Common myeloid progenitor, CD34-positive (primary cell): ENCODE data around the gene APOBEC3F.

Source experiments
- CTCF ChIA-PET: fragments of 350-600 bp; sonication (Branson Sonifier 250); formaldehyde crosslinking; loops from one replicate; lab custom pipeline; 2021; ENCODE audit warnings: antibody characterized with exemption; lab: Charles Lee
- POLR2A ChIA-PET: fragments of 350-600 bp; sonication (Branson Sonifier 250); formaldehyde crosslinking; loops from one replicate; lab custom pipeline; 2021; ENCODE audit warnings: antibody characterized with exemption; lab: Charles Lee
- DNase-seq, 3 donors: peaks; one replicate each; pipeline versions ENCODE4 v3.0.0 to v3.0.0-alpha.2; 2013
- H3K27ac ChIP-seq, 2 experiments: 1 replicate in 1 of 2; 2 replicates in 1 of 2; pipeline ENCODE4 v1.7.0; 2013; ENCODE audit warnings: inconsistent platforms in 2 of 2, low read length in 2 of 2, mild to moderate bottlenecking in 2 of 2, low read depth in 1 of 2, moderate library complexity in 1 of 2; ENCODE audit not compliant: severe bottlenecking in 2 of 2, insufficient read depth in 1 of 2, poor library complexity in 1 of 2
- H3K27me3 ChIP-seq, 5 experiments: replicated peaks in 2 of 5; 1 replicate in 3 of 5; 2 replicates in 2 of 5; pipeline versions ENCODE4 v1.6.1 to v1.7.0; 2013; ENCODE audit warnings: low read length in 4 of 5, mild to moderate bottlenecking in 2 of 5, moderate library complexity in 2 of 5, inconsistent platforms in 1 of 5; ENCODE audit not compliant: insufficient read depth in 5 of 5, control insufficient read depth in 4 of 5
- H3K36me3 ChIP-seq, 4 experiments: 1 replicate in 2 of 4; 2 replicates in 2 of 4; pipeline versions ENCODE4 v1.6.1 to v1.7.0; 2013; ENCODE audit warnings: low read length in 3 of 4, control low read depth in 1 of 4, mild to moderate bottlenecking in 1 of 4; ENCODE audit not compliant: control insufficient read depth in 4 of 4, insufficient read depth in 4 of 4
- H3K4me1 ChIP-seq, 4 experiments: 1 replicate in 3 of 4; 2 replicates in 1 of 4; pipeline versions ENCODE4 v1.6.1 to v1.7.1; 2013; ENCODE audit warnings: low read length in 3 of 4, mild to moderate bottlenecking in 3 of 4, control low read depth in 1 of 4, inconsistent platforms in 1 of 4, moderate library complexity in 1 of 4; ENCODE audit not compliant: control insufficient read depth in 4 of 4, insufficient read depth in 4 of 4; ENCODE audit errors: control extremely low read depth in 1 of 4
- H3K4me3 ChIP-seq, 7 experiments: 1 replicate in 4 of 7; 2 replicates in 3 of 7; pipeline versions ENCODE4 v1.5.1 to v1.7.0; 2013; ENCODE audit warnings: mild to moderate bottlenecking in 7 of 7, low read length in 6 of 7, moderate library complexity in 6 of 7, inconsistent platforms in 2 of 7, low read depth in 2 of 7, control low read depth in 1 of 7; ENCODE audit not compliant: insufficient read depth in 4 of 7, control insufficient read depth in 1 of 7; ENCODE audit errors: extremely low read depth in 1 of 7
- H3K9me3 ChIP-seq, 5 experiments: 1 replicate in 4 of 5; 2 replicates in 1 of 5; pipeline versions ENCODE4 v1.6.1 to v1.7.1; 2013; ENCODE audit warnings: low read length in 4 of 5, mild to moderate bottlenecking in 2 of 5, inconsistent platforms in 1 of 5, low read depth in 1 of 5, moderate library complexity in 1 of 5; ENCODE audit not compliant: control insufficient read depth in 4 of 5, insufficient read depth in 2 of 5; ENCODE audit errors: control extremely low read depth in 1 of 5
- WGBS: methylation state at CpG from one replicate; pipeline ENCODE4 v1.1.5; 2013; ENCODE audit not compliant: insufficient coverage; 5-methylcytosine and 5-hydroxymethylcytosine counted together

APOBEC3F gene

GRCh38 chr22:39083212-39084165 is 42.8 kb downstream of the APOBEC3F start:
- no peak for DNase-seq
- Histone ChIP-seq H3K27me3 (no peaks in the 10 kb centered on the region), H3K4me1 (peaks cover 0 to 17% (median 0%) of the 10 kb centered on the region in 4 experiments), H3K36me3 (peaks cover 0 to 25% (median 4%) of the 10 kb centered on the region in 4 experiments), H3K27ac (no peak overlapping the region), H3K4me3 (no peak overlapping the region), H3K9me3 (no peaks in the 10 kb centered on the region)
- WGBS, result 95% methylated on average over 10 of the region's 14 CpGs
- ChIA-PET CTCF (no interaction called here), POLR2A (no interaction called here)

GRCh38 chr22:39084666-39085065 is 44.0 kb downstream of the APOBEC3F start:
- Histone ChIP-seq H3K9me3 (no peaks in the 10 kb centered on the region), H3K36me3 (peaks cover 0 to 25% (median 4%) of the 10 kb centered on the region in 4 experiments), H3K4me1 (peaks cover 0 to 17% (median 0%) of the 10 kb centered on the region in 4 experiments), H3K27ac (no peak overlapping the region), H3K27me3 (no peaks in the 10 kb centered on the region), H3K4me3 (no peak overlapping the region)
- ChIA-PET CTCF (no interaction called here), POLR2A (no interaction called here)
- 100% methylated on average over 8 of the region's 8 CpGs for WGBS
- DNase-seq, result no peak

GRCh38 chr22:39087098-39087497 is 46.4 kb downstream of the APOBEC3F start:
- H3K27me3 ChIP-seq, result no peaks in the 10 kb centered on the region
- WGBS, result 92% methylated on average over 5 of the region's 6 CpGs
- H3K4me1 ChIP-seq, result peaks cover 0 to 16% (median 4%) of the 10 kb centered on the region in 4 experiments
- CTCF ChIA-PET, result no interaction called here
- H3K27ac ChIP-seq, result no peak overlapping the region
- no peaks in the 10 kb centered on the region for H3K9me3 ChIP-seq
- no peak for DNase-seq
- POLR2A ChIA-PET, result no interaction called here
- peaks cover 0 to 11% (median 2%) of the 10 kb centered on the region in 4 experiments for H3K36me3 ChIP-seq
- no peak overlapping the region for H3K4me3 ChIP-seq

- Histone ChIP-seq H3K4me3 (no peak overlapping the region), H3K27me3 (no peaks in the 10 kb centered on the region), H3K36me3 (peaks cover 0 to 8% (median 2%) of the 10 kb centered on the region in 4 experiments), H3K27ac (no peak overlapping the region), H3K9me3 (no peaks in the 10 kb centered on the region), H3K4me1 (peaks cover 0 to 20% (median 4%) of the 10 kb centered on the region in 4 experiments)
- no peak for DNase-seq
- CTCF ChIA-PET, result no interaction called here
- POLR2A ChIA-PET, result no interaction called here
- 88% methylated on average over 14 of the region's 18 CpGs for WGBS
Observed at GRCh38 chr22:39087881-39088684, 47.4 kb downstream of the APOBEC3F start.

- 100% methylated on average over 3 of the region's 5 CpGs for WGBS
- no peak overlapping the region for H3K27ac ChIP-seq
- ChIA-PET POLR2A (interaction anchor here (0.7 kb wide), 1 partner anchor 106 kb away, joined by 3 read pairs; the partner anchor contains the start of gene APOBEC3B), CTCF (interaction anchor here (0.6 to 1.0 kb wide), 3 partner anchors 10 to 126 kb away, joined by 3 to 4 read pairs (median 3); no protein-coding TSS in a partner anchor)
- H3K27me3 ChIP-seq, result no peaks in the 10 kb centered on the region
- no peak for DNase-seq
- peaks cover 0 to 7% (median 2%) of the 10 kb centered on the region in 4 experiments for H3K36me3 ChIP-seq
- no peak overlapping the region for H3K4me3 ChIP-seq
- H3K9me3 ChIP-seq, result no peaks in the 10 kb centered on the region
- peaks cover 0 to 17% (median 4%) of the 10 kb centered on the region in 4 experiments for H3K4me1 ChIP-seq
Observed at GRCh38 chr22:39088685-39089032, 48.0 kb downstream of the APOBEC3F start.

- WGBS, result 92% methylated on average over 5 of the region's 6 CpGs
- DNase-seq, result no peak
- H3K36me3 ChIP-seq, result peaks cover 0 to 5% (median 2%) of the 10 kb centered on the region in 4 experiments
- no peaks in the 10 kb centered on the region for H3K9me3 ChIP-seq
- CTCF ChIA-PET, result no interaction called here
- no peak overlapping the region for H3K4me3 ChIP-seq
- H3K4me1 ChIP-seq, result peaks cover 0 to 17% (median 4%) of the 10 kb centered on the region in 4 experiments
- POLR2A ChIA-PET, result no interaction called here
- H3K27ac ChIP-seq, result no peak overlapping the region
- H3K27me3 ChIP-seq, result no peaks in the 10 kb centered on the region
Observed at GRCh38 chr22:39089928-39090327, 49.3 kb downstream of the APOBEC3F start.
